ENCODE results near the gene ZNF578. TPM values are rescaled to one million over a fixed set of nuclear protein-coding genes. Genes with fewer than 3 reads are reported as not detected.

ZNF578 gene
- total RNA-seq, 1 experiment from 2014 or later, result not detected

GRCh38 chr19:52428937-52429336 lies 24.4 kb upstream of the ZNF578 start, which contains the start of gene ZNF534:
ZNF534 (plus strand) TSS chr19:52429148; CDS start chr19:52431475, 2,327 bp downstream.
- Histone ChIP-seq H3K4me3 (ENCODE audit: low read length) (no peak within 1 kb of the TSS), H3K9ac (ENCODE audit: low read length) (no peak within 1 kb of the TSS), H4K20me1 (ENCODE audit: low read length) (no peaks in the 10 kb centered on the region), H3K27ac (ENCODE audit: low read length) (no peak within 1 kb of the TSS), H3K9me2 (replicated peaks; ENCODE audit: low read length) (no peaks in the 10 kb centered on the region), H3K4me2 (ENCODE audit: low read length) (no peak within 1 kb of the TSS), H3F3A (ENCODE audit: low read length, unreplicated experiment) (no peaks in the 10 kb centered on the region), H2AFZ (ENCODE audit: low read length) (no peak within 1 kb of the TSS), H3K79me2 (ENCODE audit: low read length) (no peaks in the 10 kb centered on the region), H3K9me3 (ENCODE audit: low read length) (peaks cover 46% of the 10 kb centered on the region), H3K27me3 (ENCODE audit: low read length) (no peaks in the 10 kb centered on the region), H3K4me1 (ENCODE audit: insufficient read depth, low read length) (no peaks in the 10 kb centered on the region), H3K36me3 (ENCODE audit: low read depth, low read length) (peaks cover 8% of the 10 kb centered on the region; the same call in 1 of the 2 replicates)
- ChIA-PET POLR2A (ENCODE audit: unreplicated experiment) (no interaction called here), CTCF (no interaction called here)
- DNase-seq, result no peak
- no peak for ATAC-seq
- TF ChIP-seq EZH2phosphoT487 (IDR thresholded peaks at IDR 0.05; ENCODE audit: borderline replicate concordance, low read length) (no peak), CTCF (conservative IDR thresholded peaks at IDR 0.05; ENCODE audit: low read depth, low read length) (no peak), EZH2 (IDR thresholded peaks at IDR 0.05; ENCODE audit: low read length, unreplicated experiment) (no peak)
- intact Hi-C loops (cut with micrococcal nuclease), result no loop called here
- BruUV-seq (replicated peaks), result no TSS peak

- Histone ChIP-seq H3K4me3 (ENCODE audit: low read length) (no peak overlapping the region), H4K20me1 (ENCODE audit: low read length) (no peaks in the 10 kb centered on the region), H3K4me2 (ENCODE audit: low read length) (no peak overlapping the region), H3K9ac (ENCODE audit: low read length) (no peak overlapping the region), H3K9me2 (replicated peaks; ENCODE audit: low read length) (no peaks in the 10 kb centered on the region), H3K27ac (ENCODE audit: low read length) (no peak overlapping the region), H3K36me3 (ENCODE audit: low read depth, low read length) (peaks cover under 1% of the 10 kb centered on the region; the same call in 1 of the 2 replicates), H3K79me2 (ENCODE audit: low read length) (no peaks in the 10 kb centered on the region), H3K27me3 (ENCODE audit: low read length) (no peaks in the 10 kb centered on the region), H3F3A (ENCODE audit: low read length, unreplicated experiment) (no peaks in the 10 kb centered on the region), H2AFZ (ENCODE audit: low read length) (no peak overlapping the region), H3K9me3 (ENCODE audit: low read length) (peaks cover 54% of the 10 kb centered on the region), H3K4me1 (ENCODE audit: insufficient read depth, low read length) (no peaks in the 10 kb centered on the region)
- ATAC-seq, result no peak
- intact Hi-C loops (cut with micrococcal nuclease), result no loop called here
- no peak for DNase-seq
- no TSS peak for BruUV-seq (replicated peaks)
- ChIA-PET POLR2A (ENCODE audit: unreplicated experiment) (no interaction called here), CTCF (no interaction called here)
- TF ChIP-seq EZH2 (IDR thresholded peaks at IDR 0.05; ENCODE audit: low read length, unreplicated experiment) (no peak), CTCF (conservative IDR thresholded peaks at IDR 0.05; ENCODE audit: low read depth, low read length) (no peak), EZH2phosphoT487 (IDR thresholded peaks at IDR 0.05; ENCODE audit: borderline replicate concordance, low read length) (no peak)
These were observed 11.2 kb upstream of the ZNF578 start for GRCh38 chr19:52442179-52442578.

GRCh38 chr19:52444506-52444905 lies 8.8 kb upstream of the ZNF578 start:
- no peaks in the 10 kb centered on the region for H3K4me1 ChIP-seq (ENCODE audit: insufficient read depth, low read length)
- H3K27me3 ChIP-seq (ENCODE audit: low read length), result no peaks in the 10 kb centered on the region
- DNase-seq (no peak), ATAC-seq (no peak)
- BruUV-seq (replicated peaks), result no TSS peak
- intact Hi-C loops (cut with micrococcal nuclease), result no loop called here
- H3K4me2 ChIP-seq (ENCODE audit: low read length), result no peak overlapping the region
- no peaks in the 10 kb centered on the region for H3K9me2 ChIP-seq (replicated peaks; ENCODE audit: low read length)
- CTCF ChIA-PET, result no interaction called here
- H3F3A ChIP-seq (ENCODE audit: low read length, unreplicated experiment), result no peaks in the 10 kb centered on the region
- no peak overlapping the region for H2AFZ ChIP-seq (ENCODE audit: low read length)
- no peak overlapping the region for H3K9ac ChIP-seq (ENCODE audit: low read length)
- no peak overlapping the region for H3K4me3 ChIP-seq (ENCODE audit: low read length)
- peaks cover 52% of the 10 kb centered on the region for H3K9me3 ChIP-seq (ENCODE audit: low read length)
- no peaks in the 10 kb centered on the region for H3K79me2 ChIP-seq (ENCODE audit: low read length)
- H3K36me3 ChIP-seq (ENCODE audit: low read depth, low read length), result peaks cover 4% of the 10 kb centered on the region; the same call in 1 of the 2 replicates
- H3K27ac ChIP-seq (ENCODE audit: low read length), result no peak overlapping the region
- TF ChIP-seq EZH2 (IDR thresholded peaks at IDR 0.05; ENCODE audit: low read length, unreplicated experiment), result no peak
- TF ChIP-seq CTCF (conservative IDR thresholded peaks at IDR 0.05; ENCODE audit: low read depth, low read length), result no peak
- no peak for TF ChIP-seq EZH2phosphoT487 (IDR thresholded peaks at IDR 0.05; ENCODE audit: borderline replicate concordance, low read length)
- H4K20me1 ChIP-seq (ENCODE audit: low read length), result no peaks in the 10 kb centered on the region
- POLR2A ChIA-PET (ENCODE audit: unreplicated experiment), result no interaction called here

Data from PC-3 (cell line).